ENCODE results near the gene ELAVL4.
"Not testable (repeated sequence)": the region's sequence is repeated elsewhere in the genome, so short reads cannot be mapped to it uniquely, and the experiment has no call there.

ELAVL4 gene

DNA sequence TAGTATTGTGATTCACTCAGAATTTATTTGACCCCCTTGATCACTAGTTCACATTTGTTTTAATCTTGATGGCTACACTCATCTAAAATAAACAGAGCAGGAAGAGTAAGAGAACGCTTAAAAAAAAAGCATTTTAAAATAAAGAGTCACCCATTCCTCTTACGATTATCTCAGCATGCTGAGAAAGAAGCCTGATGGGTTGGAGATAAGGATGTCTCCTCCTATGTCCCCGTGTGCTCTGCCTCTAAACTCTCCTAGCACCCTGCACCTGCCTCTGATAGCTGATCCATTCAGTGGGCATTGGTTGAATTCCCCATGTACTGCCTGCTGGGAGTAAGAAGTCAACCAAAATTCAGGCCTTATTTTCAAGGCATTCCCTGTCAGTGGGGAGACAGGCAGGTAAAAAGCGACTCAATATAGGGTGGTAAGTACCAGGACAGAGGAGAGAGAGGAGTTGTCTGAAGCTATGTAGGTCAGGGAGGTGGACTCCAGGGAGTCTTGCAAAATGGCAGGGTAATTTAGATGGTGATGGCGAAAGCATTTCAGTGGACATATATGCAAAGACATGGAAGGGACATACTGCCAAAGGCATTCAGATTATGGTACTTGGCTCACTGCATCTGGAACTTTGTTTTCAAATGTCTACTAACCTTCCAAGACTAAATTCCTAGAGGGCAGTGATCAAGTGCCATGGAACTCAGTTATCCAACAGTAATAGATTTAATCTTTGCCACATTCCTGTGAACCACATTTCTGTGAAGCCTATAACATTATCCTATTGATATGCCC lies 18.4 kb downstream of the ELAVL4 start:
- no peak for DNase-seq (ENCODE audit: low spot score)

DNA sequence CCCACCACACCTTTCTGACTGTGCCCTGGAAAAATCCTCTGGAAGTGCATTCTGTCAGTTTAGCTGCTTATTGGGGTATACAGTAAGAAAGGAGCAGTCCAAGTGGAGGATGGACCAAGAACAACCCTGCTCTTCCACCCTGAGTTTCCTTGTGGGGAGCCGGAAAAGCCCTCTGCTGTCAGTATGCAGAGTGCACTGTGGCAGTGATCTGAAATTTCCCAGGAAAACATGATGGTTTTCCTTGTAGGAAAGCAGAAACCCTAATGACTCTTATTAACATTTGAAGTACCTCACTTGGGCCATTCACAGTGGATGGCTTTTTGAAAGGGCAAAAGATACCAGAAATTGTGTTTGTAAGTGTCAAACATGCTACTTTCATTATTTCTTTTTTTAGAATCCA lies 20.5 kb downstream of the ELAVL4 start:
- no peak for DNase-seq (ENCODE audit: low spot score)

GRCh38 chr1:50132347-50132894 lies 23.7 kb downstream of the ELAVL4 start:
- DNase-seq (ENCODE audit: low spot score), result no peak

DNA sequence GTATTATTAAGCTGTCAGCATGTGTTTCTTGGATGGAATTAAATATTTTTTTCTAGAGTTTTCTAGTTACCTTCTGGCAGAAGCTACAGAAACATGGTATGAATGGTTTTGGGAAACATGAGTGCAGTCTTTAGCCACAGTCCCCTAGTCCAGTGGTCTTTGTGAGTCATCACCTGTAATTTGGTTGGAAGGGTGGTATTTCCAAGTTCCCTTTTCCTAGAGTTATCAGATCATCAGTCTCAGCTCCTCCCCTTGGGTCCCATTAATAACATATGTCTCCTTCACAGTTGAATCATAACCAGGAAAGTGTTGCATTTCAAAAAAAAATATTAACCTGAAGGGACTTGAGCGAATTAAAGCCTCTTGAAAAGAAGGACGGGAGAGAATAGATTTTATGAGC lies 27.0 kb downstream of the ELAVL4 start:
- DNase-seq (ENCODE audit: low spot score), result no peak

- DNase-seq (ENCODE audit: low spot score), result no peak
Measured at GRCh38 chr1:50139339-50140181, 30.8 kb downstream of the ELAVL4 start.

GRCh38 chr1:50140182-50140447 lies 31.4 kb downstream of the ELAVL4 start:
- no peak for DNase-seq (ENCODE audit: low spot score)

- DNase-seq (ENCODE audit: low spot score), result no peak
Measured at GRCh38 chr1:50147191-50147850, 38.6 kb downstream of the ELAVL4 start.

DNA sequence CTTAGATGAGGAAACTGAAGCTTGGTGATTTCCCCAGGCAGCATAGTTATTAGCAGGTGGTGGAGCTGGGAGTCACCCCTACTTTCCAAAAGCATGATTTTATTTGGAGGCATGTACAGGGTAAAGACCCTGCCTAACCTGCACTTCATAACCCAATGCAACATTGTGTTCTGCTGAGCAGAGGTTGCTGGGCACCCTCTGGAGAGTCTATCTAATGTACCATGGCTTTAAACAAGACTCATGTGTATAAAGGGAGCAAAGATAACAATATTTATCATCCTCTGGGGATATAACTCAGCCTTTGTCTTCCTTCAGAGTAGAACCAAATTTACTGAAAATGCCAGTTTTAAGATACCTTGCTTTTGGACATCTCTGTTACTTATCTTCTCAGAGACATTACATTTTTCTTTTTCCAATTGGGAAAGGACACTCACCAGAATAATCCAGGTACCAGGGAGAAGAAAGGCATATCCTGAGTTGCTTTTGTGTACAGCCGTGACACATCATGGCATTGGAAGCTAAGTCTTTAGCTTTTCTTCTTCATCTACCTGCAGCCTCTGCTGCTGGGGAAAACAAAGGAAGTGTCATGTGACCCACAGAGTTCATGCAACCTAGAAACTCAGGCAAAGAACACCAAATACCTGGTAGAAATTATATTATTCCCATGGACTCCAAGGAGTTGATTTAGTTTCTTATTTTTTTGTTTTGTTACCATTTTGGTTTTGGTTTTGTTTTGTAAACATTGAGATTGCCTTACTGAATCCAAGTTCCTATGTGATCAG lies 39.6 kb downstream of the ELAVL4 start:
- DNase-seq (ENCODE audit: low spot score), result no peak

DNA sequence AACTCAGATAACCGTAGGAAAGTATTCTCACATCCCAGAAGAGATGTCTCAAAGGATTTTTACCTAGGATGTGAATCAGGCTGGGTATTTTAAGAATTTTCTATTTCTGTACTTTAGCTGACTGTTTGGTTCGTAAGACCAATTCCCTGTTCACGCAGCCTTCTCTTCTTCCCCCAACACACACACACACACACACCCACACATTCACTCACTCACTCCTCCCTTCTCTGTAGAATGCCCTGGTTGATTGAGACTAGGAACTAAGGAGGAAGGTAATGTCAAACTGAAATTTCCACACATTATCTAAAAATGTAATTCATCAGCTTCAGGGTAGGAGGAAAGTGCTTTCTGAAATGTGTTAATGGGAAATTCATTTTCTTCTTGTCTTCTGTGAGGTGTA lies 43.5 kb downstream of the ELAVL4 start:
- DNase-seq (ENCODE audit: low spot score), result no peak

DNA sequence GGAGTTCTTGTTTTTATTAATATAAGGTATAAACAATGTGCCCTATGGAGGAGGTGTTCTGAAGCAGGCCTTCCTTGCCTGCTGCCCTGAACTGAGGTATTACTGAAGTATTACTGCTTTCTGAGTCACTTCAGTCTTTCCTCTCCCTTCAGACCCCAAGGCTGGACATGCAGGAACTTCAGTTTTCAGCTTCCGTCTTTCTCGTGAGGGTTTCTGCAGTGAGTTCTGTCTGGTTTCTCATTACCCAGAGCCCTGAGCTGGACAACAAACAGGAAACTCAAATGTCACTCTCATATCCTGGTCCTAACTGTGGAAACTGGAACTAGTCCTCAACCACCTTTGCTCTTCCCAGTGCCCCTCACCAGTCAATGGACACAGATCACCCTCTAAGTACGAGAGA lies 46.8 kb downstream of the ELAVL4 start:
- DNase-seq (ENCODE audit: low spot score), result no peak

- DNase-seq (ENCODE audit: low spot score), result no peak
Measured at GRCh38 chr1:50156241-50157010, 47.7 kb downstream of the ELAVL4 start.

DNA sequence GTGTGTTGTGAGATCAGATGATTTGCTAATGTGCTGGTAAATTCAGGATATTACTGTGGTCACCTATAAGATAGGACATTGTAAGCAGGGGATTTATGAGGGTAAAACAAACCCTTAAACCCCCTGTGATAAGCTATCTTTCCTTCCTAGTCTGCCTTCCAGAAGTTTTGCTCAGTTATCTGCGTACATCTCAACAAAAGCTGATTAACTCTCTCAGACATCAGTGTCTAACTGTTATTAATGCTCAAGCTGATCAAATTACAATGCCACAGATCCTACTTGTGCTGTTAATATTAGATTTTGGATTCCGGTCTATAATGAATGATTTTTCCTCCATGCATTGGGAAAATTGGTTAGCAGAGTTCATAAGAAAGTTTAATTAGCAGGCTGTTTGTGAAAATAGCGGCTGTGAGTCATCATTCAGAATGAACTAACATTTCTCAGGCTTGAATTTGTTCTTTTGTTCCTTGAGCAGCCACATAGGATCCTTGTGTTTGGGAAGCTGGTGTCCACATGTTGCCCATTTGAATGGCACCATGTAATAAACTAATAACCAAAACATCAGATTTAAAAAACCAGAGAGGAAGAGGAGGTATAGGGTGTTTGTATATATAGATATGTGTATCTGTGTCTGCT lies 48.7 kb downstream of the ELAVL4 start:
- DNase-seq (ENCODE audit: low spot score), result no peak

GRCh38 chr1:50158421-50158820 lies 49.7 kb downstream of the ELAVL4 start:
- DNase-seq (ENCODE audit: low spot score), result no peak

GRCh38 chr1:50163680-50164079 lies 55.0 kb downstream of the ELAVL4 start:
- DNase-seq (ENCODE audit: low spot score), result no peak

DNA sequence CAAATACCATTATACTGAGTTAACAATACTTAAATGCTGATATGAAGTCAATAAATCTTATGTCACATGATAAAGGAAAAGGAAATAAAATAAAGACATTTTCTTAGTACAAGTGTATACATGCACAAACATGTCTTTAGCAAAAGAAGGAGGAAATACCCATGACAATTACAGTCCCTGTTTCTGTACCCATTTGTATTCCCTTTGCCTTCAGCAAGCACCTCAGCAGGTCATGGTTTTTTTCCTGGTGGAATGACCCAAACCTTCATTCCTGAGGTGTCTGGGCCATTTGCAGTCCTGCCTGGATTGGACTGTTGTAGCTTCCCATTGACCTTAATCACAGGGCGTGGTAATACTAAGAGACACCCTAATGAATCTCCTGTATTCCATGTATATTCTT lies 57.6 kb downstream of the ELAVL4 start:
- not testable (repeated sequence) for DNase-seq (ENCODE audit: low spot score)

DNA sequence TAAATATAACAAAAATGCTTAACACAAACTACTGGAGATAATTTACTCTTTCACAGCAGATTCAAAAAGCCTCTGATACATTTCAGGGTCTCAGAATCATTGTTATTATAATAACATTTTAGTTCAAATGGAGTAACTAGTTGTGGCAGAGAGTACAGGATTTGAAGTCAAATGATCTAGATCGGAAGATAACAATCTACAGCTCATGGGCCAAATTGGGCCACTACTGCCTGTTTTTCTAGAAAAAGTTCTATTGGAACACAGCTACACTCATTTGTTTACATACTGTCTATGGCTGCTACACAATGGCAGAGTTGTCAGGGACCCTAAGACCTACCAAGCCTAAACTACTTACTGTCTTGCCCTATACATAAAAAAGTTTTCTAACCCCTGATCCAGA lies 63.6 kb downstream of the ELAVL4 start:
- DNase-seq (ENCODE audit: low spot score), result no peak

- no peak for DNase-seq (ENCODE audit: low spot score)
Measured at GRCh38 chr1:50174101-50174500, 65.4 kb downstream of the ELAVL4 start.

GRCh38 chr1:50175719-50176639 lies 67.3 kb downstream of the ELAVL4 start:
- no peak for DNase-seq (ENCODE audit: low spot score)

DNA sequence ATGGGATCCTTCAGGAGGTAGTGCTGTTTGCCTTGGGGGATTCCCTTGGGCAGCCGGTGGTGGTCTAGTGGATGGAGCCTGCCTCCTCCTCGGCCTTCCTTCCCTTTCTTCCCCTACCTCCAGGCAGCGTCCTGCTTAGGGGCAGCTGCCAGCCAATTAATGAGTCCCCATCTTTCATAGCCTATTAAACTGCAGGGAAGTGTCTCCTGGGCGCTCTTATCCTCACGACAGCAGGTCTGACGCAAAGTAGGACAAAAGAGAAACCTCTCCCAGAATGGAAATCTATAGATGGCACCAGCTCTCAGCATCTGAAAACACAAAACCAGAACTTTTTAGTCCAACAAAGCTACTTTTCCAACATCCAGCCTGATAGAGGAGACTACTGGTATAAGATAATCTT lies 69.3 kb downstream of the ELAVL4 start:
- DNase-seq (ENCODE audit: low spot score), result no peak

- DNase-seq (ENCODE audit: low spot score), result no peak
Measured at GRCh38 chr1:50179639-50180038, 70.9 kb downstream of the ELAVL4 start.
